Fibroblast of skin of scalp (primary cell): Measurements from ENCODE around the gene HSD11B1.
A peak's percentile ranks its signal among the peaks of the same experiment; 100 is the strongest.

Experiments
- DNase-seq: peaks from one replicate; pipeline ENCODE4 v3.0.0-alpha.2; 2013

HSD11B1 gene

DNA sequence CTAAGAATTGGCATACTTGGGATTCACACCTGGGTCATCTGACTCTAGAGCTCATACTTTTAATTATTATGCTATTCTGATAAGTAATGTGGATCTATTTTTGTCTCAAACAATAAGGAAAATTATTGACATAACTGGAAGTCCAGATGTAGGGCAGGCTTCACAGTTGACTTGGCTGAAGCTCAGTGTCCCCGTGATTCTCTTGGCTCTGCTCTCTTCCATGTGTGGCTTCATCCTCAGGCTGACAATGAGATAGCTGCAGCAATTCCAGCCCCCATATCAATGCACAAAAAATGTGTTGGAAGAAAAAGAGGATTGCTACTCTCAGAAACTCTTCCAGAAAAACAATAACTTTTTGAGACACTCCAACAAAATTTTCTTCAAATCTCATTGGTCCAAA lies 23.8 kb downstream of the HSD11B1 start:
- DNase-seq, result no peak

DNA sequence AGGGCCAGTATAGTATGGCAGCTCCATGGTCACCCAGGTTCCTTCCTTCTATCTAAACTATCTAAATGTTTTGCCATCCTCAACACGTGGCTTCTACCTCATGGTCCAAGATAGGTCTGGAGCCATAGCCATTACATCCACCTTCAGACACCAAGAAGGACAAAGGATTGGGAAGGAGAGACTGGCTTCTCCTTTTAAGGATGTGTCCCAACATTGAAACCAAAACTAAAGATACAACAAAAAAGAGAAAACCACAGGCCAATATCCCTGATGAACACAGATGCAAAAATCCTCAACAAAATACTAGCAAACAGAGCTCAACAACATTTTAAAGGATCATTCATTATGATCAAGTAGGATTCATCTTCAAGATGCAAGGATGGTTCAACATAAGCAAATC lies 24.8 kb downstream of the HSD11B1 start:
- DNase-seq, result no peak

DNA sequence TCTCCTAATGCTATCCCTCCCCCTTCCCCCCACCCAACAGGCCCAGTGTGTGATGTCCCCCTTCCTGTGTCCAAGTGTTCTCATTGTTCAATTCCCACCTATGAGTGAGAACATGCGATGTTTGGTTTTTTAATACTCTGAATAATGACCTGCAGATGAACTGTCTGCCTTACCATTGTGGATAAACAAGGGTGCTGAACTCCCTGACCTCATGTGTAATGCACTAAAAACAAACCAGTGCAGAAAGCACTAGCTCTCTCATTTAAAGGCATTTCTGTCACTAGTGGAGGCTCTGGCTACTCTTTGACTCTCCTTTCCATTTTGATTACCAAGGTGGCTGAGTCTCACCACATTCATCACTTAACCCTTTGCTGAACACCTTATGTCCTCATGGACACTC lies 28.1 kb downstream of the HSD11B1 start:
- no peak for DNase-seq

DNA sequence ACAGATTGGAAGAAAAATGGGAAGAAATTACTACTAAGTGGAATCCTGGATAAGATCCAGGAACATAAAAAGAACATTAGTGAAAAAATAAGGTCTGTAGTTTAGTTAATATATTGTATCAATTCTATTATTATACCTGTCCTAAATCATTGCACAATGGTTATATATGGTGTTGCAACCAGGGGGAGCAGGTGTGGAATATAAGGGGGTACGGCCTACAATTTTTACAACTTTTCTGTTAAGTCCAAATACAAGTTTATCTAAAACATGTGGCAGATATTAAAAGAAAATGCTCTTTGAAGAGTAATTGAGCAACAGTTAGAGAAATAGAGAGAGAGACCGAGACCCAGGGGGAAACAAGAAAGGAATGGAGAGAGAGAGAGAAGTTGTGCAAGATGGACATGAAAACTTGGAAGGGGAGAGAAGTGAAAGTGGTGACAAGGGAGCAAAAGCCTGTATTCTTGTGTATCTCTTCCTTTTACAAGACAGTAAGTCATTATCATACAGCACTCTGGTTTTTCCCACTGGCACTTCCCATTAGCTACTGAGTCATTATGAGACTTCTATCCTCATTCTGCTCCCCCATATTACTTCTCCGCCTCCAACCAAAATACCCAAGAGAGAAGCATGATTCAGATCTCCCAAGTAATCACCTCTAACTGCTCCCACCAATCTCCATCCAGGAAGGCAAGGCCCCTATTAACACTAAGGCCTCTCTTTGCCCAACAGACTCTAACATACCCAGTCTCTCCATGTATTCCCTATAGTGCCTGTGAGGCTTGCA lies 29.0 kb downstream of the HSD11B1 start:
- peak; percentile 9 for DNase-seq

DNA sequence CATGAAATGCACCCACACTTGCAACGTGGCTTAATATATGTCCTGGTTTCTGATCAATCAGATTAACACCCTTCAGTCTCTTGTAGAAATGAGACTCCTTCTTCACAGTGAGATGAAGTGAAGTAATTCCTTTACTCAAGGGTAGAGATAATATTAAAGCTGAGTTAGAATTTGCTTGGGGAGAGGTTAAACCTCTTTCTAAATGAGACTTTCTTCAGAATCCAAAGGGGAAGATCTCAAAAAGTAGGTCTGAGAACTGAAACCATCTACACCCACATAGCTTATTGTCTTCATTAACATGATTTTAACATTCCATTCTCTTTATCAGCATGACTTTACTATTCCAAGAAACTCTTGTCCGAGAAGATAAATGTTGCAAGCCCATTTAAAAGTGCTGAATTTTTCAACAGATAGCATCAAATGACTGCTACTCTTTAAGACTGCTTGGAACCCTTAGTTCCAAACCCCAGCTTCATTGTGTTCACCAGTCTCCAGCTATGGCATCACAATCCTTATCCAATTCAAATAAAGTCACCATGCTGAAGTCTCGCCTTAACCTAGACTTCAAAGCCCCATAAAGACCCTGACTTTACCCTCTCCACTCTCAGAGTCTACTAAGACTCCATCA lies 32.0 kb downstream of the HSD11B1 start:
- no peak for DNase-seq

DNA sequence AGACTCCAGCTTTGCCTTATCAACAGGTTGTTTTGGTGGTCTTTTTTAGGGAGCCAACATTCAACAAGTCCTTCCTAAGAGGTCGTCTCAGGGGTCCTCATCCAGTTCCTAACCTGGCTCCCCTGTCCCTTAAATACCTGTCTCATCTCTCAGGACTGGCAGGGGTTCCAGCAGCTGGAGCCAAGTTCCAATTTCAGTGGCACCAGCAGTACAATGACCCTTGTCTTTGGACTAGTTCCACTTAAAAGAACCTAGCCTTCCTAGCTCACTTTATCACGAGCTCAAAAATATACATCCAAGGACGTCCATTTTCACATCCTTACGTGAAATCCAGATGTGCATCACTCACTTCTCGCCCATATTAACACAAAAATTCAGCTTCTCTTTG lies 32.5 kb downstream of the HSD11B1 start:
- DNase-seq, result no peak

DNA sequence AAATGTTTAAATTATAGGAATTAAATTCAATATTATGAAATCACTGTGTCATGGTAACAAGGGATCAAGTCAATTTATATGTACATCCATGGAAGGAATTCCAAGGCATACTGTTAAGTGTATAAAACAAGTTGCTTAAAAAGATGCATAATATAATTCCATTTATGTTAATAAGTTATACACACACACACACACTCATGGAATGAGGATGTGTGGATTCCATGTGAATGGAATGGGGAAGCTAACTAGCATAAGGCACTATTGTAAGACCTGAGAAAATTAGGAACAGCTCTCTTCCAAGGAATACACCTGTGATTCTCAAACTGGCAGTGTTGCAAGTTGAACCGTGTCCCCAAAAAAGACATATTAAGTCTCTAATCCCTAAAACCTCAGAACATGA lies 33.6 kb downstream of the HSD11B1 start:
- DNase-seq, result no peak

DNA sequence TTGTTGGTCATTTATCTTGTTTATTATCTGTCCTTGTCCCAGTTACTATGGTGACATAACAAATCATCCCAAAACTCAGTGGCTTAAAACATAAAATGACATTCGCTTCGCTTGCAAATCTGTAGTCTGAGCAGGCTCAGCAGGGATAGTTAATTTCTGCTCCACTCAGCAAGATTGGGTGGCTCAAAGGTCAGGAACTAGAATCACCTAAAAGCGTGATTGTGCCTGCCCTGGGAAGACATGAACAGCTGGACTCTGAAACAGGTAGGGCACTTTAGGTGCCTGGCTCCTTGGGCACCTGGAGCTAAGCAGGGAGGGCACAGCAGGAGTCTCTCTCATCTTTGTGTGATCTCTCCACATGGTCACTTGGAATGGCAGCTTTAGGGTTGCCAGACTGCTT lies 36.5 kb downstream of the HSD11B1 start:
- no peak for DNase-seq

DNA sequence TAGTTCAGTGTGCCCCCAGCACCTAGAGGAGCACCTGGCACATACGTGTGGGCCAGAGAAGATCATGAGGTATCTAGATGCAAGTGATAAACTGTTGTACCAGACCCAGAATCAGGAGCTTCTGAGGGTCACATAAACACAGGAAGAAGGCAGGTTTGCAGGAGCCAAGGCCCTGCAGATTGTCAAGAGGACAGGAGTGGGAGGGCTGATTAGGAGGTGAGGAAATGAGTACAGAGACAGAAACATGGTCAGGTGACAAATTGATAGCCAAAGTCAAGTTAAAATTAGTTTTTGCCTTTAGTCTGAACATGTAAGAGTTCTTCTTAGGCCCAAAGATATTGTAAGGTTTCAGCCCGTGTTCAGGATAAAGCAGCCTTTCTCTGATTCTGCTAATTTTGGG lies 37.2 kb downstream of the HSD11B1 start:
- no peak for DNase-seq

DNA sequence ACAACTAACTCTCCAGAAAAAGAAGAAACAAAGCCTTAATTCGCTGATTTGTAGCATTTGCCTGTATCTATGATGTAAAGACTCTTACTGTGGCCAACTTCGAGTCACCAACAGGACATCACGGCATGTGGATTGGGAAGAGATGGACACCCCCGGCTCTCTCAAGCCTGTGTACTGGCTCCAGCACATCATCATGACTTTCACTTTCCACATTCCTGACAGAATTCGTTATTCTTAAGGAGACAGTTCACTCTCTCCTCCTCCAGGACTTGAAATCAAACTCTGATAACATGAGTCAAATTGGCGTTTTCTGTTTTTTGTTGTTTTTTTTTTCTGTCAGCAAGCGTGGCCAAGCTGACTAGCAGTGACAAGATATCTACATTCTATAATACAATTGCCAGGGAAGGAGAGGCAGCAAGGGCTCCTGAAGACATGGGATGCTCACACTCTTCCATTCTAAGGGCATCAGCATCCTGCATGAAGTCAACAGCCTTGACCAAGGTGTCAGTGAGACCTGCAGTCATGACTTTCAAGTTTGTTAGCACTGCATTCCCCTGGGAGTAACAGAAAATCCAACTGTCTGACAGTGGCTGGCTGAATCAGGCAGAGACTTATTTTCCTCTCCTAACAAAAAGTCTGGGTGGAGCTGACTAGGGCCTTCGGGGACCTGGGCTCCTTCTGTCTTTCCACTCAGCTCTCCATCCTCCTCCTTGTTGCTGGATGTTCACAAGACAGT lies 37.9 kb downstream of the HSD11B1 start:
- peak; percentile 54 for DNase-seq

DNA sequence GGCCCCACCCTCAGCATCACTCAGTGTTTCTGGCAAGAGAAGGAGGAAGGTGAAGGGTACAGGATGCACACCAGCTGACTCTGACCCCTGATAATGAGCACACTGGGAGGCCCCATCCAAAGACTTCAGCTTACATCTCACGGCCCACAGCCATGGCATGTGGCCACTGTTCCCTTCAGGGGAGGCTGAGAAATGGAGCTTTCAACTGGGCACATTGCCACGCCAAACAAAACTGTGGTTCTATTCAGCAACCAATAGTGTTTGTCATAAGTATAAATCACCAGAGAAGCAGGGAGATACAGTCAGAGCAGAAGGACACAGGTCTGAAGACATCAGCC lies 38.5 kb downstream of the HSD11B1 start:
- peak; percentile 82 for DNase-seq

DNA sequence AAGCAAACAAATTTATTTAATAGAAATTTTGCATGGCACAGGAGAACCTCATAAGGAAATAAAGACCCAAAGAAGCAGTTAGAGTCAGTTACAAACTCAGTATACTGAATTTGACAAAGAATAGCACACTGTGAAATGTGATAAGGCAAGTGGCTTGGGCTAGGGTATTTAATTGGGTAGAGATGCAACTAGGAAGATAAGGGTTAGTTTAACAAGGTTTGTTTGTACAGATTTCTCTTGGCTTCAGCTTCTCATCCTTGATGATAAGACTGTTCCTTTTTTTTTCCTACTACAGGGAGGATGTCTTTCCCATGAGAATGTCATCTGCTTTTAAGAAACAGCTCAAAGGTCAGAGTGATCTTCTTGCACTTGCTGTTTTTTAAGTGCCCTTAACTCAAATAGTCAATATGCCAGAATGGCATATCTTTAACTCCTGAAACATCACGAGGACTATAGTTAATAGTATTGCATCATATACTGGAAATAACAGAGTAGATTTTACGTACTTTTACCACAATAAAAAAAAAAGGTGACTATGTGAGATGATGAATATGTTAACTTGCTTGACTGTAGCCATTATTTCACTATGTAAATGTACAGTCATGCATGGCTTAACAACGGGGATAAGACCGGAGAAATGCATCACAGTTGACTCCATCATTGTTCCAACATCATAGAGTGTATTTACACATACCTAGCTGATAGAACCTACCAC lies 42.0 kb downstream of the HSD11B1 start:
- DNase-seq, result no peak

DNA sequence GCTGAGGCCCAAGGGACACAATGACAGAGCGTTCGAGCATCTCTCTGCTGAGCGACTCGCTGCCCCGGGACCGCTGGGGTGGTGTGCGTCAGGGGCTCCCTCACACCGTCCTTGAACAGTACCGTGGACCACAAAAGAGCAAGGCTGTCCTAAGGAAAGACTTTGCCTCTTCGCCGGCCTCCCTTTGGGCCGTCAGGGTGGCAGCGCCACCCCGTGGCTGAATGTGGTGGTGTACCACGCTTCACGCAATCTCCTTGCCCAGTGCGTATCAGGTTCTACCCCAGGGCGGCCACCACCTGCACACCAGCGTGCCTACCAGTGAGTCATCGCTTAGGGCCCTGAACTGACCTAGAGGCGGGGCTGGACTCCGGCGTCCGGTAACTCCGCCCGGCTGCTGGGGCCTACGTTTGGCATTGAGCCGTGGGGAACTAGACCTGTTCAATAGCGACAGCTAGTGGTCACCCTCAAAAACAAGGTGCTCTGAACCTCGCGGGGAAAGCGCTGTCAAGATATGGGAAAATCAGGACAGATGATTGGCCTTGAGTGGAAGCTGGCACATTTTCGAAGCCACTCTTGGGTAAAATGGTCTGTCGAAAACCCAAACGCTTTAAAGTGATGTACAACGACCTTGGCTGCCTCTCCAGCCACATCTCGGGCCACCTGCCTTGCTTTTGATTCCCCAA lies 43.1 kb downstream of the HSD11B1 start:
- DNase-seq, result peak; percentile 79

DNA sequence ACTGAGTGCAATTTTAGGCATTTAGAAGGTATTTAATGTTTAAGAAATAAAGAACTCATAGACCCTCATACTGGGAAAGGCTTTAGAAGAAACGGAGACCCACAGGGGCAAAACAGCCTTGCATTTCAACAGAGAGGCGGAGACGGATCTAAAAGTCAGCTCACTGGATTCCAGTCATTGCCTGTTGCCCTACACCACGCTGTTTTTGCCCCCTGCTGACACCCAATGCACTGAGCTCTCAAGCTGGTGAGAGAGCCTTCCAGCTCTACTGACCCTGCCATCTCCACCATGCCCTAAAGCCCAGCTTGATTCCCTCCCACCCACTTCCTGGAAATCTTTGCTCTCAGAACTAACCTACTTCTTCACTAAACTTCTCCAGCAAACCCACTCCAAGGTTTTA lies 44.0 kb downstream of the HSD11B1 start:
- no peak for DNase-seq

DNA sequence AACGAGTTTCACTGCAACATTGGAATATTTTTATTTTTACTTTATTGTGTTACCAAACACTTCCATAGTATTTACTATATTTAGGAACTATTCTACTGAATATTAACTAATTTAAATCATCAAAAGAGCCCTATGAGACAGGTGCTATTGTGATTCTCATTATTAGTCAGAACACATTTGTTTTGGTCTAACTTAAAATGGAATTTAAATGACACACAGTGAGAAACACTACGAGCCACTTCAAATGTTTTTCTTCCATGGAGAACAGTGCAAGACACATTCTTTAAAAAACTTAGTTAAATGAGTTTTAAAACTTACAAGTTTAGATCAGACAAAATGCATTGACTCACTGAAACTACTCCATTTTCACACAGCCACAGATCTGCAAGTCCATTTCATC lies 44.6 kb downstream of the HSD11B1 start:
- DNase-seq, result no peak

DNA sequence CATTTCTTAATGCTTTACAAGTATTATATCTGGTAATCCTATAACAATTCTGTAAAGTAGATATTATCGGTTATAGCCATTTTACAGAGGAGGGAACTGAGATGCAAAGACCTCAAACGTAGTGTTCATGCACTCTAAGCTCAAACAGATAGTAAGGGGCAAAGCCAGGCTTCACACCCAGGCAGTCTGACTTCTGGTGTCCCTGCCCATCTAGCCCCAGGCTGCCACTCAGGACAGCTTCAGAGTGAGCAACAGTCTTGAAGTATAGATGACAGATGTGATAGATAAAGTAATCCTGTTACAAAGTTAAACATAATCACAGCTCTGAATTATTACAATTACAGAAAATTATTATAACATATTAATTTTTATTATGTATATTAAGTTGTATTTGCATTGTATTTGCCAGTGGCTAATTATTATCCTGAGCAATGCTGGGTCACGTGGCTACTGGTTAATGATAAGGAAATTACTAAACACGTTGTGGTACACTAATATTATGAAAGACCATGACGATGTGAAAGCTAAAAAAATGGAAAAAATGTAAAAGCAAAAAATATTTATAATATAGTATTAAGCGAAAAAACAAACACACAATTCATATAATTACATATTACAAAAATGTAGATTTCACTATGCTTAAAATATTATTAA lies 45.2 kb downstream of the HSD11B1 start:
- no peak for DNase-seq

DNA sequence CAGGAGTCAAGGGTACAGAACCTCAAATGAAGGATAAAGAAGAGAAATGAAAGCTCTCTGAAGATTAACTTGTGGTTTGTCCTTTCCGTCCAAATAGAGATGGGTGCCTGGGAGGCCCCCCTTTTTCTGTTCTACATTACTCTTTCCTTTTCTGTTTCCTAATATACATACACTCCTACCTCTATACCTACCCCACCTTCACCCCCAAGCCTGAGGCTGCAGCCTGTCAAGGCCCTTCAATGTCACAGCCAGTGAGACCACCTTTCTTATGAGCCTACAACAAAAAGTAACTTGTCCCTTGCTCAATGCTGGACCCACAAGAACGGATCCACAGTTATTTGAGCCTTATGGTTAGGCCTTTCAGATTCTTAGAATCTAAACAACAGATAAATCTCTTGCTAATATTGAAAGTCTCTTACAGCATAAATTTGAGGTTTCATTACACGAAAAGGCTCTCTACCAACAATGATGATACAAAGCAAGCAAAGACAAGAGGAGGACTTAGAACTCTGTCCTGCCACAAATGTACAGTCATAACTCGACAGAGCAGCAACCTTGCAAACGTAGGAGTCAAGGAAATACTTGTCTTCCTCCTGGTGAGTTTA lies 47.1 kb downstream of the HSD11B1 start:
- DNase-seq, result no peak

DNA sequence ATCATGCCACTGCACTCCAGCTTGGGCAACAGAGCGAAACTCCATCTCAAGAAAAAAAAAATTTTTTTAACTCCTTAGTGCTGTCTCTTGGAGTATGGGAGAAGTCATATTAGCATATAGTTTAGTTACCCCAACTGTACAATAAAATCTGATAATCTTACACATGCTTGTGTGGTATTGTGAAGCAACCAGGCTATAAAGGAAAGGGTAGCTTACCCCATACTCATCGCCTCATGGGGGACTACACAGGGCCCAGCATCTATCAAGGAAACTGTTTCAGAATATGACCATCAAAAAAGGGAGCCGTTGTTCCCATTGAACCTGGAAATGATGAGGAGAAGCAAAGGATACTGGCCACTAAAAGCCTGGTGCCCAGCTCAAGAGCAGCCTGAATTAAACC lies 48.2 kb downstream of the HSD11B1 start:
- no peak for DNase-seq

DNA sequence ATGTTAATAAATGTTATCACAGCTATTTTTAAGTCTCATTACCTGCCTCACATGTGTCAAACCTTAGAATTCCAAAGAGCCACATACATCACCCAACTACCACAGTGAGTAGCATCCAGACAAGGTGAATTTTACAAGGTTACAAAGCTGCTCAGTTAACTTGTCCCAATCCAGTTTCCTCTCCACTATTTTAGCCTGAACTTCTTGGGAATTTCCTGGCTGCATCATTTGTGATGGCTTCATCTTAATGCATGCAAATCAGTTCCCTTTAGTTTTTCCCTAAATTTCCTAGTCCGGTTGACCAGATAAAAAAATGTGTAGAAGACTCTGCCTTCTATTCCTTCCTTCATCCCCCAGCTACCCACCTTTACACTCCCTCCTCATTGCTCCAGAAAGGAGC lies 50.6 kb downstream of the HSD11B1 start:
- DNase-seq, result no peak

DNA sequence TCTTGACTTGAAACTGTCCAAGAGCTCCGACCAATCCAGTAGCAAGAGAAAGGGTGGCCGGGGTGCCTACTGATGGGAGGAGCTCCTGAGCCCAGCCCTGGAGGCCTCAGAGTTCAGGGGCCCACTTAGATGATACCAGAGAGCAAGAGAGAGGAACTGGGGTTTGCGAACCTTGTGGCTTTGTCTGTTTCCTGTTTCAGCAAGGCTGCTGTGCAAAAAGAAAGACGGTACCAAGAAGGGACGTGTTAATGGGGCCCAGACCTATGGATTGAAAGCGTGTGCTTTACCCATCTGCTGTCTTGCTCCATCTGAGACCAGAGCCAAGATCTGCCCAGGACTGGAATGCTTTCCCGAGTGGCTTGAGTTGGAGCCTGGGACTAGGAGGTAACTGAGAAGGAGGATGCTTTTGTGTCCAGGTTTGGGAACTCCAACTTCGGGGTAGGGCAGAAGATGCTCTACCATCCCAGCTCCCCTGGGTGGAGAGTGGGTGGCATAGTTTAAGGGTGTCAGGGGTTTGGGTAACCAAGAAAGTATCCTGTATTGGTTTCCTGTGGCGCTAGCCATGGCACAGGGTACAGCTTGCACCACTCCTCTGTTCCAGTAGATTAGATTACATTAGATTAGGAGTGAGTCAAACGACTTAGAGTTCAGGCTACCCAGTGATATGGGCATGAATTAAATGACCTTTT lies 51.4 kb downstream of the HSD11B1 start, which contains the start of gene TRAF3IP3:
TSS of gene TRAF3IP3 (plus strand) at position 128 of the 689 bp plus-strand sequence. CDS start 3,987 bp downstream, outside the sequence.
- DNase-seq, result no peak
